GM12873 (cell line): ENCODE data around the gene DPYD.

Experiments
- TF ChIP-seq, protein P1 (sequence below): IDR thresholded peaks from 2 replicates; pipeline ENCODE4 v1.5.1; 2012; ENCODE audit warnings: low read depth, mild to moderate bottlenecking, moderate library complexity, low read length, control low read depth; ENCODE audit not compliant: insufficient read depth; ENCODE audit errors: missing control alignments

DPYD gene

DNA sequence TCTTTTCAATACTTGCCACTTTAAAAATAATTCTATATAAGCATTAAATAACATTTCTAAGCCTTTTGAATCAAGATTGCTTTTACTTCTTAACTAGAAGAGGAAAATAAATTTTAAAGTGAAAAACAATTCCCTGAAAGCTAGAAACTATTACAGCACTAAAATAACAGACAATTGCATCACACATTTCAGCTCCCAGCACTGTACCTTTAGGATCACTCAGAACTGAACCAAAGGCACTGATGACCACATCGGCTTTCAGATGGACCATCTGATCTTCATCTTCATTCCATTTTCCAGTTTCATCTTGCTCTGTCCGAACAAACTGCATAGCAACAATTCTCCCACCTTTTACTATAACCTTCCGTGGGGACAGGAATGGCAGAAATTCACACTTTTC is 347.3 kb downstream of the DPYD start:
- TF ChIP-seq, protein P1, sequence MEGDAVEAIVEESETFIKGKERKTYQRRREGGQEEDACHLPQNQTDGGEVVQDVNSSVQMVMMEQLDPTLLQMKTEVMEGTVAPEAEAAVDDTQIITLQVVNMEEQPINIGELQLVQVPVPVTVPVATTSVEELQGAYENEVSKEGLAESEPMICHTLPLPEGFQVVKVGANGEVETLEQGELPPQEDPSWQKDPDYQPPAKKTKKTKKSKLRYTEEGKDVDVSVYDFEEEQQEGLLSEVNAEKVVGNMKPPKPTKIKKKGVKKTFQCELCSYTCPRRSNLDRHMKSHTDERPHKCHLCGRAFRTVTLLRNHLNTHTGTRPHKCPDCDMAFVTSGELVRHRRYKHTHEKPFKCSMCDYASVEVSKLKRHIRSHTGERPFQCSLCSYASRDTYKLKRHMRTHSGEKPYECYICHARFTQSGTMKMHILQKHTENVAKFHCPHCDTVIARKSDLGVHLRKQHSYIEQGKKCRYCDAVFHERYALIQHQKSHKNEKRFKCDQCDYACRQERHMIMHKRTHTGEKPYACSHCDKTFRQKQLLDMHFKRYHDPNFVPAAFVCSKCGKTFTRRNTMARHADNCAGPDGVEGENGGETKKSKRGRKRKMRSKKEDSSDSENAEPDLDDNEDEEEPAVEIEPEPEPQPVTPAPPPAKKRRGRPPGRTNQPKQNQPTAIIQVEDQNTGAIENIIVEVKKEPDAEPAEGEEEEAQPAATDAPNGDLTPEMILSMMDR = no peak

DNA sequence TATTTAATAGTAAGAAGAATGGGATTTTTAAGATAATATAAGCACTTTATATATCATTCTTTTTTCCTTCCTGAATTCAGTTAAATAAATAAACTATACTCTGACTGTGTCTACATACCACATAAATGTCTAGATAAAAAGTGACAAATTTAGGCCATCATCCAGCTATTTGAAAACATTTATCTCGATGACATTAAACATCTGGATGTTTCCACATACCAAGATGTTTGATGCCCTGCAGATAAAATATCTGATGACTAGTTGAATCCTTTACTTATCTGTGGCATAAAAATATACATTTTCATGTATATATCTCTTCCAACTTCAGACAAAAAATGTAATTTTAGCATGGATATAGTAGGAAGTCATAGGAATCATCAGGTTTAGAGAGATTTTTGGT is 348.3 kb downstream of the DPYD start:
- TF ChIP-seq, protein P1 = no peak

DNA sequence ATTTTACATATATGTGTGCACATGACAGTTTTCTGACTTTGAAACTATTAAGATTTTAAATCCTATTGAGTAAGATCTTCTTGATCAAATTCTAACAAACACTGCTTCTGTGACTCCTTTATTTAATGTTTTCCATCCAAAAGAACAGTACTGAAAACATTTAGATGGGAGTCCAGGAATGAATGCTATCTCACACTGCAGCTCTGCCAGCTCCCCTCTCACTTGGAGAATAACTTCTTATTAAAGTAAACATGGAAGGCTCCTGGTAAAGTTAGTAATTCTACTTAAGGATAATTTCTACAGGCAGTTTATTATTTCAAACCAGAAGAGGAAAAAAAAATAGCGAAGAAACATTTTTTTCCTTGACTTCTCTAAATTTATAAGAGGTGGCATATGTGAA is 349.1 kb downstream of the DPYD start:
- TF ChIP-seq, protein P1 = no peak

DNA sequence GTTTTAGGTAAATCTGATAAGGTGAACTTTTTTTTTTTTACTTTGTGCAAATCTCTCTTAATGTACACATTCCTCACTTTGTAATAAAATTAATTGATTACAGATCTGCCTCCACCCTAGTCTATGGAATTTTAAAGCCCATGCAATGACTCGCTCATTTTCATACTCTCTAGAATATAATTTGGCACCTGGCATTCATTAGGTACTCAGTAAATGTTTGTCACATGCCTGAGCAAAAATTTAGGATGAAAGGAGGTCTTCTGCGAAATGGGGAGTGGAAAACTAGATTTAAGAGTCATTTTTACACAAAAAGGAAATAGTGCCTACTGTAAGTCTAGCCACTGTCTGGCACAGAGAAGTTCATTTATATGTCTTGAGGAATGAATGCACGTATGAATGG is 350.1 kb downstream of the DPYD start:
- TF ChIP-seq, protein P1 = no peak

DNA sequence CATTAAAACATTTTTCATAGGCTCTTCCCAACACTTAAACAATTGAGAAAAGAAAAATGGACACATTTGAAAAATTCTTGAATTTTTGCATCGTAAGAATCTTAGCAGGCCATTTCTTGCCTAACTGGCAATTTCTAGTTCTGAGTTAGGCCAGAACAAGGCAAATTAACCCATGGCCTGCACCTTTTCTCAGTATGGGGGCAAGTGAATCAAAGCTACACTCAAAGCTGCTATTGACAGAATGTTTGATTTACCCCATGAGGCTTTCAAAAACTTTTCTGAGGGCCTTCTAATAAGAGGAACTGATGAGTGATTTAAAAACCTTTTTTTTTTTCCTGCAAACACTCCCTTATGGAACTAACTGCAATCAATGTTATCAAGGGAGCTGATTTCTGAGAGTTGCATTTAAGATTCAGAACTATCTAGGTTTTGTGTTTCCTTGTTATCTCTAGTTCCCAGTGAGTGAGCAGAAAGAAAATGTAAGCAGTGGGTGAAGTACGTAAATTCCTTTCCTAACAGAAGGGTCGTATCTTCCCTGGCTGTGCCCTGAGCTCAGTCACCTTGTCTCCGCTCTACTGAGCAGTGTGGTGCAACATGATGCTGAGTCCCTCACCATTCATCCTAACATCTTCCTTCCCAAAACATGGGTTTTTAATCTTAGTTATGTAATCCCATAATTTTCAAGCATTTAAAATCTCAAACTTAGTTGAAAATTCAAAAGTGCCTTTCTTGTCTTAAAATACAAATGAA is 353.7 kb downstream of the DPYD start:
- TF ChIP-seq, protein P1 = no peak

DNA sequence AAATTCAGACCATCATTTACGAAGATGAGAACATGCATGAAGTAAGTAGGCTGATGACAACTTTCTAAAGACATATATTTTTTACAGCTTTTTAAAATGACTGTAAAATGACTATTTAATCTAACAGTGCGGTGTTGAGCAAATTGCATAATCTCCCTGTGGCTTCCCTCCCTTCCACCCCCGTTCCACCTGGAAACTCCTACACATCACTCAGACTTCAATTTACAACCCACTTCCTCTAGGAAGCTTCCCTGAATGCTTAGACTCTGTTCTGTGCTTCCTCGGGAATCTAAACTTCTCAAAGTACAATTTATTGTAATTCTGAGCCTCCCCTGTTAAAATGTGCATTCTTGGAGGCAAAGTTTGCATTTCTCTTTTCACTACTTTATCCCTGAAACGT is 354.9 kb downstream of the DPYD start:
- TF ChIP-seq, protein P1 = no peak

DNA sequence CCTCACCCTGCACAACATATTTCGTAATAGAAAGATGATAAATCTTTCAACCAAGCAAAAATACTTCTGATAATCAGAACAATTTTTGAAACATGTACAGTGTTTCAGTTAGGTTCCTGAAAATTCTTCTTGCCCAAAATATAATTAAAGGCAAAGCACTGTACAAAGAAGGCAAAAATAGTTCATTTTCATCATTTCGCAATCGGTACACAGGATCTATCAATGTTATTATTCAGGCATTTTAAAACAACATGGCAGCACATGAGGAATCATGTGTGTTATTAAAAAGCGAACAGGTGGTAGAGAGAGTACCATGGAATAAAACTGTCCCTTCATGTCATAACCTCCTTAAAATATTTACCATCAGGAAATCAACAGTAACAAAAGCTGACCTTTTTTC is 356.9 kb downstream of the DPYD start:
- TF ChIP-seq, protein P1 = no peak
